HepG2 (cell line): ENCODE results near the gene SLC4A11.

ENCODE experiments used
- NFRKB ChIP-seq: fragments of 450-650 bp; IDR thresholded peaks from 2 replicates; pipeline ENCODE4 v1.6.1; 2017
- SNAPC5 ChIP-seq: sonication (generic); formaldehyde crosslinking; IDR thresholded peaks from 2 replicates; pipeline ENCODE4 v1.8.1; 2023; ENCODE audit warnings: mild to moderate bottlenecking, missing genetic modification reagents, borderline replicate concordance
- ZNF143 ChIP-seq: sonication (generic); formaldehyde crosslinking; IDR thresholded peaks from 2 replicates; pipeline ENCODE4 v1.4.0; 2020; ENCODE audit warnings: missing genetic modification reagents
- ZNF704 ChIP-seq: sonication (generic); formaldehyde crosslinking; IDR thresholded peaks from 2 replicates; pipeline ENCODE4 v1.8.1; 2023; ENCODE audit warnings: mild to moderate bottlenecking, inconsistent platforms, moderate library complexity, missing genetic modification reagents, borderline replicate concordance

DNA sequence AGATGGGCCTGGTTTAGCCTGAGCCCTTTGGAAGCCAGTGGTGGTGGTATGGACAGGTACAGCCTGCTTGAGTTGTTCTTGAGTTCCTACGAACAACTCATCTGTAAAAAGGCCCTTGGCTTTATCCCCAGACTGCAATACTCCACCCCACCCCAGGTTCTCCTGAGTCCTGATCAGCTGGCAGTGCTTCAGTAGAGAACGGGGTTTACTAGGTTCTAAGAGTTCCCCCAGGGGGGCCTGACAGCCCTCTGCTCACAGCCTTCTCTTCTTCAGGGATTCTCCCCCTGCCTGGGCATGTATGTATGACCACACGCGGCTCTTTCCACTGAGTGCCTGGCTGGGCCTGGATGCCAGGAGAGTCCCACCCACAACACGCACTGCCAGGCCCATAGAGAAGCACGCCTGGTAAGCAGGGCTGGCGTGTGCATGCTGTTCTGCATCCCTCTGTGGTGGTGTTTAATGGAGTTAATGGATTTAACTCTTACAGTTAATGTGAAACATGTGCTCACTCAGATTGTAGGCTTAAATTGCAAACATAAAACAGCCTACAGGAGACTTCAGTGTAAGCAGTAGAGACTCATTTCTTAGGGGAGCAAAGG, 44.3 kb upstream of the SLC4A11 start:
- TF ChIP-seq ZNF704 (CRISPR knock-in tag) (no peak), ZNF143 (no peak), SNAPC5 (CRISPR knock-in tag) (no peak), NFRKB (no peak)
